MM.1S (cell line): ENCODE data around the gene TOX3.

ENCODE experiments used
- CTCF ChIP-seq: fragments of 300-600 bp; sonication (generic); IDR thresholded peaks from 2 replicates; pipeline ENCODE4 v1.5.1; 2016; ENCODE audit warnings: antibody characterized with exemption, low read length, mixed read lengths
- EZH2 ChIP-seq: fragments of 300-600 bp; sonication (generic); optimal IDR thresholded peaks from 2 replicates; pipeline ENCODE3; 2017; ENCODE audit warnings: low read depth, mild to moderate bottlenecking, antibody characterized with exemption, low read length, mixed read lengths
- EZH2phosphoT487 ChIP-seq: fragments of 300-600 bp; sonication (generic); IDR thresholded peaks from 2 replicates; pipeline ENCODE4 v1.6.1; 2018; ENCODE audit warnings: antibody characterized with exemption, low read length

GRCh38 chr16:52424591-52424990 lies 122.4 kb downstream of the TOX3 start:
- TF ChIP-seq CTCF (no peak), EZH2phosphoT487 (no peak), EZH2 (no peak)
